H4 (cell line): ENCODE results near the gene PRELP. TPM values are rescaled to one million over a fixed set of nuclear protein-coding genes. Genes with fewer than 3 reads are reported as not detected.
A peak's percentile ranks its signal among the peaks of the same experiment; 100 is the strongest.
"Not testable (repeated sequence)": the region's sequence is repeated elsewhere in the genome, so short reads cannot be mapped to it uniquely, and the experiment has no call there.

ENCODE experiments used
- DNase-seq: peaks from one replicate; pipeline ENCODE4 v3.0.0-alpha.2; 2015; ENCODE audit warnings: low spot score
- total RNA-seq: library from RNA; depleted of rRNA; stranded (reverse); fragments of >200 nt; shearing (Covaris generic); gene quantifications from 2 replicates; pipeline ENCODE4 v1.2.3, GENCODE V29; 2014

The PRELP gene
- total RNA-seq, 1 experiment from 2014 or later = not detected

DNA sequence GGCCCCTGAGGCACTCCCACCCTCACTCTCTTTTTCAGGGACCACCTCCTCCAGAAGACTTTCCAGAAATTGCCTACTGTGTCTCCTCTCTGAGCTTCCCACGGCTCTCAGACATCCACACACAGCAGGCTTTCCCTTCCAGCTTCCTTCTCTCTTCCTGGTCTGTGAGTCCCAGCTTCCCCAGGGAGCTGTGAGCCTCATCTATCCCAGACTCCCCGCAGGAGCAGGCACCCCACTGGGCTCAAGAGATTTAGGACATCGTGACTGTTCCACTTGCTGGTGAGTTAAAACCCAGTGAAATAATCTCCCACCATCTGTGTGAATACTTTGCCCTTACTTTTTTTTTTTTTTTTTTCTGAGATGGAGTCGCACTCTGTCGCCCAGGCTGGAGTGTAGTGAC, 22.0 kb upstream of the PRELP start:
- DNase-seq = no peak

- DNase-seq = peak; percentile 90
Observed at GRCh38 chr1:203454986-203455471, 20.6 kb upstream of the PRELP start.

DNA sequence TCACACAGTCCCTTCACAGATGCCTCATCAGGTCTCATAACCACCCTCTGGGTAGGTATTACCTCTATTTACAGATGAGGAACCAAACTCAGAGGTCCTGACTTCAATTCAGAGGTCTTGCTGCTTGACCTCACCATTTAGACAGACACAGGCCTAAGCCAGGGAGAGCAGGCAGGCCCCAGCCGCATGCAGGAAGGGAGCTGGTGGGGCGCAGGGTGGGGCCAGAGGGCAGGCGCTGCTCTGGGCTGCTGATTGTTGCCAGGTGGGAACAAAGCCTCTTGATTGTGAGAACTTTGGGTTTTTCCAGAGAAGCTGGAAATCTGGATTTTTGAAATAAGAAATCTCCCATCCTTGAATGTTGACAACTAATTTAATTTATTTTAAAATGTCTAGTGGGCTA, 19.9 kb upstream of the PRELP start:
- no peak for DNase-seq

DNA sequence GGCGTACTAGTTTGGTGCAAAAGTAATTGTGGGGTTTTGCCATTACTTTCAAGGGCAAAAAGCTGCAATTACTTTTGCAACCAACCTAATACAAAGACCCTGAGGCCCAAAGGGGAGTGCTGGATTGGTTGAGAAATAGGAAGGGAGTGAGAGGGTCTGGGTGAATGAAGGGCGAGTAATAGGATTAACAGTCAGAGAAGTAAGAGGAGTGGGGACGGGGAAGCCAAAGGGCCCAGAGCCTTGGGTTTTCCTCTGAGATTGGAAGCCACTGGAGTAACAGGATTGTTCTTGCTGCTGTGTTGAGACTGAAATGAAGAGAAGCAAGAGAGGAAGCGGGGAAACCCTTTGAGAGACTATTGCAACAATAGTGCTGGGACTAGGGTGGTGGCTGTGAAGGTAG, 19.0 kb upstream of the PRELP start:
- no peak for DNase-seq

DNA sequence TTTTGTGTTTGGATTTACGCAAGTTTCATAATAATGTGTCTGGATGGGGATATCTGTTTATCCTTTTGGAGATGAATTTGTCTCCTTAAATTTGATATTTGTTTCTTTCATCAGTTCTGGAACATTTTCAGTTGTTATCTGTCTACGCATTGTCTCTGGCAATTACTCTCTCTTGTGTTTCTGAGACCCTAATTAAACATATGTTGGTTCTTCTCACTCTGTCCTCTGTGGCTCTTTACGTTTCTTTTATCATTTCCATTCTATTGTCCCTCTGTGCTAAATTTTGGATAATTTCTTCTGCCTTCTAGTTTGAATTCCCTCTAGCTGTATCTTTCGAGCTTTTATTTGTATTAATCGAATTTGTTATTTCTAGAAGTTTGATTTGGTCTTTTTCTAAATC, 17.5 kb upstream of the PRELP start:
- DNase-seq = no peak

DNA sequence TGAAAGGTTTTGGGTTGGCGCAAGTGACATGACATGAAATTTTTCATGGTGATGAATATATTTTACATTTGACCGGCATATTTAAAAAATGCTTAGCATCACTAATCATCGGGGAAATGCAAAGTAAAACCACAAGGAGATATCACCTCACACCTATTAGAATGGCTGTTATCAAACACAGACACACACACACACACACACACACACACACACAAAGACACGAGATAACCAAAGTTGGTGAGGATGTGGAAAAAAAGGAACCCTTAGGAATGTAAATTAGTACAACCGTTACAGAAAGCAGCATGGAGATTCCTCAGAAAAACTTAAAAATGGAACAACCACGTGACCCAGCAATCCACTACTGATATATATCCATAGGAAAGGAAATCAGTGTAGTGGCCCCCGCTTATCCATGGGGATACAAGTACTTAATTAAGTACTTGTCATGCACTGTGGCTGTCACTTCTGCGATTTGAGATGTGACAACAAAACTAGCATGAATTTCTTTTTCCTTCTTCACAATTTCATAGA, 15.9 kb upstream of the PRELP start:
- no peak for DNase-seq

DNA sequence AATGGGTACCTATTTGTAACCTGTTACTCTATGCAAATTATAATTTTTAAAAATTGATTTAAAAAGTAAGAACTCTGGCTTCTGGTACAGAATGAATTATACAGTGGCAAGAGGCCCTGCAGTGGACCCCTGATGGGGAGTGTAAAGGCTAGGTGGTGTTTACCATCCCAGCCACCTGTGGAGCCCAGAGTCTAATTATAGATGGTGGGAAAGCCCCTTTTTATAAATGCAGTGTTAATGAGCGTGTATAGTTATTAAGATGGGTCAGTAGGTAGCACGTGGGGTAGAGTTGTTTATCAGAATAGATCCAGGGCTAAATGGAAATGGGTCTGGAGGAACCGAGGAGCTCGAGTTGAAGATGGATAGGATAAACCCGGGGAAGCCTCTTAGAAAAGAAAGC, 13.9 kb upstream of the PRELP start:
- DNase-seq = no peak

DNA sequence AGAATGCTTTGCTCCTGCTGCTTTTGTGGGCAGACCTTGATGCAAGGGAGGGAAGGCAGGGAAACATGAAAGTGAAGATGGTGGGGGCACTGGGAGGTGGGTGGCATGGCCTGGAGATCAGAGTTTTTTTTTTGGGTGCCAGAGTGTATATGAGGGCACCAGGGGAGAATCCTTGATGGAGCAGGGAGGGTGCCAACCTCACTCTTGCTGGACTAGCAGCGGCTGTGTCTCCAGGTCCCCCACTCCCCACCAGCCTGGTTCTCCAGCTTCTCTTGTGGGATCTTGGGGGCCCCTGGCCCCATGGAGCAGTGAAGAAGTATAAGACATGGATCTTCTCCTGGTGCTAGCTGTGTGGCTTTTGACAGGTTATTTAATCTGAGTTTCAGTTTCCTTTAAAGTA, 13.5 kb upstream of the PRELP start:
- DNase-seq = no peak

DNA sequence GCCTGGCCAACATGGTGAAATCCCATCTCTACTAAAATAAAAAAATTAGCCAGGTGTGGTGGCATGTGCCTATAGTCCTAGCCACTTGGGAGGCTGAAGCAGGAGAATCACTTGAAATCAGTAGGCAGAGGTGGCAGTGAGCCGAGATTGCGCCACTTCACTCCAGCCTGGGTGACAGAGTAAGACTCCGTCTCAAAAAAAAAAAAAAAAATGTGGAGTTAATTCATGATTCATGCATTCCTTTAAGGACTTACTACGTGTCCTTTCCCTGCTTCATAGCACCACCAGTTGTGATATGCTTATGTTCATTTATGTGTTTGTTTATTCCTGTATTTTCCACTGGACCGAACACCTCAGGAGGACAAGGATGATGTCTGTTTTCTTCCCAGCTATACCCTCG, 12.7 kb upstream of the PRELP start:
- DNase-seq = peak; percentile 76

DNA sequence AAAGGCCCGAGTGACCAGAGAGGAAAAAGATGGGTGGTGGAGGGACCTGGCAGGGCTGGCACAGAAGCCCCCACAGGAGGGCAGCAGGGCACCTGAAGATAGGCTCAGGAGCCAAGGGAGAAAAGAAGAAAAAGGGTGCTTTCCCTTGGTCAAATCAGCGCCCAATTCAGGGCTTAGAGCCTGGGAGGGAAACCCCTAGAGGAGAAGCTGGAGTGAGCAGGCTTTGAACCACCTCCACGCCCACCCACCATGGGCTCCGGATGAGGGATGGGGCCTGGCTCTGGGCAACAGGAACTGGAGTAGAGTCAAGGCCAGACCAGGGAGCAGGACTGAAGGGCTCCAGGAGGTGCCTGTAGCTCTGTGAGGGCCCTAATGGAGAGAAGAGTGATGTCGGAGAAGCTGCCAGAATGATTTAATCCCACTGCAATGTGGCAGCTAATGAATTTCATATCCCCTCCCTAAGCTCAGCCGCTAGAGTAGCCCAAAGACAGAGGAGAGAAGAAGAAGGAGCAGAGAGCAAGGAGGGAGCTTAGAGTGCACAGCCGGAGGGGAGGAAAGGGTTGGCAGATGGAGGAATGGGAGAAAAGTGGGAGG, 12.0 kb upstream of the PRELP start:
- no peak for DNase-seq

GRCh38 chr1:203464226-203464625, 11.4 kb upstream of the PRELP start:
- DNase-seq = no peak

GRCh38 chr1:203464743-203465142, 10.9 kb upstream of the PRELP start:
- DNase-seq = no peak

- DNase-seq = no peak
Observed at GRCh38 chr1:203465146-203465798, 10.3 kb upstream of the PRELP start.

- DNase-seq = no peak
Observed at GRCh38 chr1:203465948-203466347, 9.7 kb upstream of the PRELP start.

DNA sequence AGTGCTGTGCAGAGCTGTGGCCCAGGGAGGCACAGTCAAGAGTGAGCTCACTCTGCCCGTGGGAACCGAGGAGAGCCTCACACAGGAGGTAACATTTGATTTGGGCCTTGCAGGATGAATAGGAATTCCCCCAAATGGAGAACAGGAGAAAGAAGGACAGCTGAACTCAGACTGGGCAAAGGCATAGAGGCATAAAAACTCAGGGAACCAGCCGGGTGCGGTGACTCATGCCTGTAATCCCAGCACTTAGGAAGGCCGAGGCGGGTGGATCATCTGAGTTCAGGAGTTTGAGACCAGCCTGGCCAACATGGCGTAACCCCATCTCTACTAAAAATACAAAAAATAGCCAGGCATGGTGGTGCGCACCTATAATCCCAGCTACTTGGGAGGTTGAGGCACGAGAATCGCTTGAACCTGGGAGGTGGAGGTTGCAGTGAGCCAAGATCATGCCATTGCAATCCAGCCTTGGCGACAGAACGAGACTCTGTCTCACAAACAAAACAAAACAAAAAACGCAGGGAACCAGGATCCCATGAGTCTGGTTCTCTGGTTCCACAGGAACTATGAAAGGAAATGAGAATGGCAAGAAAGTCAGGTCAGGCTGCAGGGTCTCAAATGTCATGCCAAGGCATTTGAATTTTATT, 8.6 kb upstream of the PRELP start:
- not testable (repeated sequence) for DNase-seq

- DNase-seq = no peak
Observed at GRCh38 chr1:203467550-203467921, 8.1 kb upstream of the PRELP start.

DNA sequence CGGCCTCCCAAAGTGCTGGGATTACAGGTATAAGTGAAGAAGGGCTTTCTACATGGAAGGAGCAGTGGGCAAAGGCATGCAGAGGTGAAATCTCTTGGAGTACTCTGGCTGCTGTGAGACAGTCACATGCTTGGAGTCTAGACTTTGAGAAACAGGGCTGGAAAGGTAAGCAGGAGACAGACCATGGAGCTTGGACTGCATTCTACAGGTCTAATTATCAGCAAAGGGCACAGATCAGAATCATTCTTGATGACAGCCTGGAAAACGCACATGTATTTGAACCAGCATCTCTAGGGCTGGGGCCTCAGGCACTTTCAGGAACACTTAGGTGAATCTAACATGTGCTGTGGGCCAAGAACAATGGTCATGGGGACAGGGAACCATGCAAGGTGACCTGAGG, 7.3 kb upstream of the PRELP start:
- no peak for DNase-seq

DNA sequence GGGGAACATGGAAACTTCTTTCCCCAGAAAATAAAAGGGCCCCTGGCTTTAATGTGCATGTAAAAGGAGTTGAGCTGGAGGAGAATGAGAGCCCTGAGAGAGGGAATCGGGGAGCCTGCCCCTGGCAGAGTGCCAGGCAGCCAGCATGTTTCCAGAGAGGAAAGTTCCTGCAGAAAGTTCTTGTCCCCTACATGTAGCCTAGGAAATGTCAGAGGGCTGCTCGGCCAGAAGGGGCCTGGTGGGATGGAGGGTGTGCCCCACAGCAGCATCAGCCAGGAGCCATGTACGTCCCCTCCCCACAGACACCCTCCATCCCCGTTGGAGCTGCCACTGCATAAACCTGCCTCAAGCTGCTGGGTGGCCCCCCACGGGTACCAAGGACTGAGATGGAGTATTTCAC, 5.4 kb upstream of the PRELP start:
- DNase-seq = no peak

- no peak for DNase-seq
Observed at GRCh38 chr1:203471841-203472240, 3.8 kb upstream of the PRELP start.

DNA sequence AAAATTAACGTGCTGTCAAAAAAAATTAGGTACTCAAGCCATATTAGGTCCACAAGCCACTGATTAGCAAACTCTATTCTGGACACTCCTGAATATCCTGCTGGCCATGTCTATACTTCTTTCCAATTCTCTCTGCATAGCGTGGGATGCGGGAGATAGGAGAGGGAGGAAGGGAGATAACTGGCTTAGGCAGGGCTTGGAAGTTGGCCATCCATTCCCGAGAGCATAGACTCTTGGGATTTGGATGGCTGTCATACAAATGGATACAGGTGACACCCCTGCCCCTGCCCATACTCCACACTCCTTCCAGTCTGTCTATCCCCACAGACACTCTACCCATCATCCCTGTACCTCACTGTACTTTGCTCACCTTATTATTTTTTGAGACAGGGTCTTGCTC, 2.3 kb upstream of the PRELP start:
- no peak for DNase-seq

GRCh38 chr1:203473781-203474305, 1.8 kb upstream of the PRELP start:
- DNase-seq = no peak

GRCh38 chr1:203476216-203476814, 709 bp downstream of the PRELP start:
- no peak for DNase-seq
